H9 (cell line): ENCODE data around the gene SOX12. TPM values are rescaled to one million over a fixed set of nuclear protein-coding genes. Genes with fewer than 3 reads are reported as not detected.

Experiments
- DNase-seq: peaks from one replicate; pipeline ENCODE4 v3.0.0-alpha.2; 2017
- H2AFZ ChIP-seq: one replicate; pipeline ENCODE4 v1.6.1; 2013; ENCODE audit warnings: mild to moderate bottlenecking, low read length, control low read depth, moderate library complexity
- H2AK5ac ChIP-seq: 2 replicates; pipeline ENCODE4 v1.6.1; 2013; ENCODE audit warnings: low read length, control low read depth, mixed read lengths; ENCODE audit not compliant: insufficient read length
- H2BK120ac ChIP-seq: one replicate; pipeline ENCODE4 v1.6.1; 2013; ENCODE audit warnings: low read depth, mild to moderate bottlenecking, low read length, control low read depth, inconsistent platforms; ENCODE audit not compliant: poor library complexity, severe bottlenecking
- H2BK12ac ChIP-seq: 2 replicates; pipeline ENCODE4 v1.6.1; 2013; ENCODE audit warnings: low read length, control low read depth, mixed read lengths, low read depth; ENCODE audit not compliant: insufficient read length
- H2BK15ac ChIP-seq: 2 replicates; pipeline ENCODE4 v1.6.1; 2013; ENCODE audit warnings: low read depth, low read length, control low read depth
- H2BK20ac ChIP-seq: one replicate; pipeline ENCODE4 v1.6.1; 2013; ENCODE audit warnings: low read depth, mild to moderate bottlenecking, low read length, control low read depth, inconsistent platforms; ENCODE audit not compliant: poor library complexity, severe bottlenecking
- H2BK5ac ChIP-seq: 2 replicates; pipeline ENCODE4 v1.6.1; 2013; ENCODE audit warnings: low read length, control low read depth, mixed read lengths; ENCODE audit not compliant: insufficient read length
- H3K14ac ChIP-seq: 2 replicates; pipeline ENCODE4 v1.6.1; 2013; ENCODE audit warnings: low read length, control low read depth; ENCODE audit not compliant: insufficient read depth
- H3K18ac ChIP-seq: 2 replicates; pipeline ENCODE4 v1.6.1; 2013; ENCODE audit warnings: low read depth, mild to moderate bottlenecking, mixed read lengths, low read length, control low read depth; ENCODE audit not compliant: insufficient read length
- H3K23ac ChIP-seq: 2 replicates; pipeline ENCODE4 v1.6.1; 2013; ENCODE audit warnings: low read length, control low read depth, mixed read lengths, low read depth; ENCODE audit not compliant: insufficient read length
- H3K23me2 ChIP-seq: 2 replicates; pipeline ENCODE4 v1.6.1; 2013; ENCODE audit warnings: low read depth, mild to moderate bottlenecking, mixed read lengths, low read length, control low read depth; ENCODE audit not compliant: insufficient read length, poor library complexity, severe bottlenecking
- H3K27ac ChIP-seq: 2 replicates; pipeline ENCODE4 v1.5.1; 2013; ENCODE audit warnings: low read length, control low read depth, mixed read lengths, low read depth; ENCODE audit not compliant: insufficient read length
- H3K27me3 ChIP-seq: 2 replicates; pipeline ENCODE4 v1.6.1; 2013; ENCODE audit warnings: low read length, control low read depth, inconsistent platforms; ENCODE audit not compliant: insufficient read depth
- H3K4ac ChIP-seq: 2 replicates; pipeline ENCODE4 v1.6.1; 2013; ENCODE audit warnings: low read depth, mild to moderate bottlenecking, control low read depth, inconsistent platforms, low read length, moderate library complexity
- H3K4me1 ChIP-seq: 2 replicates; pipeline ENCODE4 v1.6.1; 2013; ENCODE audit warnings: low read length, control low read depth, inconsistent platforms; ENCODE audit not compliant: insufficient read depth
- H3K4me2 ChIP-seq: 2 replicates; pipeline ENCODE4 v1.6.1; 2013; ENCODE audit warnings: low read length, control low read depth, mixed read lengths; ENCODE audit not compliant: insufficient read length, insufficient read depth
- H3K56ac ChIP-seq: 2 replicates; pipeline ENCODE4 v1.6.1; 2013; ENCODE audit warnings: low read depth, mild to moderate bottlenecking, mixed read lengths, low read length, control low read depth; ENCODE audit not compliant: insufficient read length
- H3K79me1 ChIP-seq: 2 replicates; pipeline ENCODE4 v1.6.1; 2013; ENCODE audit warnings: low read depth, mild to moderate bottlenecking, moderate library complexity, low read length, control low read depth, inconsistent platforms; ENCODE audit not compliant: insufficient read depth, poor library complexity, severe bottlenecking
- H3K79me2 ChIP-seq: 2 replicates; pipeline ENCODE4 v1.6.1; 2013; ENCODE audit warnings: low read length, control low read depth, inconsistent platforms; ENCODE audit not compliant: insufficient read depth
- H3K9ac ChIP-seq: 2 replicates; pipeline ENCODE4 v1.6.1; 2013; ENCODE audit warnings: low read length, control low read depth, mixed read lengths; ENCODE audit not compliant: insufficient read length; ENCODE audit errors: extremely low read depth
- H3K9me3 ChIP-seq: one replicate; pipeline ENCODE4 v1.6.1; 2013; ENCODE audit warnings: low read depth, low read length, inconsistent platforms; ENCODE audit not compliant: control insufficient read depth
- H3T11ph ChIP-seq: one replicate; pipeline ENCODE4 v1.6.1; 2013; ENCODE audit warnings: mild to moderate bottlenecking, low read length, control low read depth, inconsistent platforms
- H4K20me1 ChIP-seq: one replicate; pipeline ENCODE4 v1.6.1; 2013; ENCODE audit not compliant: control insufficient read depth, insufficient read length, insufficient read depth
- H4K5ac ChIP-seq: 2 replicates; pipeline ENCODE4 v1.6.1; 2013; ENCODE audit warnings: low read depth, mild to moderate bottlenecking, mixed read lengths, low read length, control low read depth; ENCODE audit not compliant: insufficient read length
- H4K8ac ChIP-seq: replicated peaks from 2 replicates; pipeline ENCODE4 v1.6.1; 2013; ENCODE audit warnings: low read length, control low read depth, mixed read lengths, low read depth; ENCODE audit not compliant: insufficient read length
- H4K91ac ChIP-seq: 2 replicates; pipeline ENCODE4 v1.6.1; 2013; ENCODE audit warnings: low read depth, mild to moderate bottlenecking, moderate library complexity, mixed read lengths, low read length, control low read depth; ENCODE audit not compliant: insufficient read length
- H3K27ac Mint-ChIP-seq, 3 experiments: 2 replicates in 2 of 3; 3 replicates in 1 of 3; pipeline ENCODE4 v1.8.0; 2020 to 2021; ENCODE audit warnings: mixed read lengths in 3 of 3, mild to moderate bottlenecking in 1 of 3, moderate library complexity in 1 of 3
- H3K27me3 Mint-ChIP-seq: 2 replicates; pipeline ENCODE4 v1.8.0; 2021; ENCODE audit warnings: low read depth, mild to moderate bottlenecking, moderate library complexity, mixed read lengths
- H3K36me3 Mint-ChIP-seq, 3 experiments: 2 replicates in 2 of 3; 3 replicates in 1 of 3; pipeline ENCODE4 v1.8.0; 2020 to 2021; ENCODE audit warnings: low read depth in 3 of 3, mixed read lengths in 3 of 3; ENCODE audit not compliant: insufficient read depth in 1 of 3
- H3K4me1 Mint-ChIP-seq, 2 experiments: 2 replicates each; pipeline ENCODE4 v1.8.0; 2020; ENCODE audit warnings: mixed read lengths in 2 of 2
- H3K4me3 Mint-ChIP-seq, 2 experiments: 2 replicates in 1 of 2; 3 replicates in 1 of 2; pipeline ENCODE4 v1.8.0; 2020 to 2021; ENCODE audit warnings: mild to moderate bottlenecking in 2 of 2, mixed read lengths in 2 of 2, moderate library complexity in 1 of 2
- H3K9me3 Mint-ChIP-seq, 2 experiments: 2 replicates in 1 of 2; 3 replicates in 1 of 2; pipeline ENCODE4 v1.8.0; 2020; ENCODE audit warnings: mild to moderate bottlenecking in 2 of 2, mixed read lengths in 2 of 2, moderate library complexity in 1 of 2
- WGBS: extraction: QIAGEN DNeasy Blood & Tissue Kit; methylation state at CpG from one replicate; pipeline ENCODE4 v1.1.7; 2013; ENCODE audit warnings: missing lambda C conversion rate, low lambda C conversion rate, mixed read lengths; ENCODE audit not compliant: insufficient read length; ENCODE audit errors: extremely low coverage; 5-methylcytosine and 5-hydroxymethylcytosine counted together
- total RNA-seq: library from RNA; stranded (reverse); gene quantifications from 2 replicates; pipeline ENCODE4 v1.2.1, GENCODE V29; 2021
- TF ChIP-seq, protein P1 (sequence below): fragments of 200-600 bp; sonication (generic); conservative IDR thresholded peaks from 3 replicates; pipeline ENCODE4 v1.8.0; 2021; ENCODE audit warnings: antibody characterized with exemption, mild to moderate bottlenecking

SOX12 gene
- total RNA-seq, 1 experiment from 2014 or later, result 54.4 TPM

DNA sequence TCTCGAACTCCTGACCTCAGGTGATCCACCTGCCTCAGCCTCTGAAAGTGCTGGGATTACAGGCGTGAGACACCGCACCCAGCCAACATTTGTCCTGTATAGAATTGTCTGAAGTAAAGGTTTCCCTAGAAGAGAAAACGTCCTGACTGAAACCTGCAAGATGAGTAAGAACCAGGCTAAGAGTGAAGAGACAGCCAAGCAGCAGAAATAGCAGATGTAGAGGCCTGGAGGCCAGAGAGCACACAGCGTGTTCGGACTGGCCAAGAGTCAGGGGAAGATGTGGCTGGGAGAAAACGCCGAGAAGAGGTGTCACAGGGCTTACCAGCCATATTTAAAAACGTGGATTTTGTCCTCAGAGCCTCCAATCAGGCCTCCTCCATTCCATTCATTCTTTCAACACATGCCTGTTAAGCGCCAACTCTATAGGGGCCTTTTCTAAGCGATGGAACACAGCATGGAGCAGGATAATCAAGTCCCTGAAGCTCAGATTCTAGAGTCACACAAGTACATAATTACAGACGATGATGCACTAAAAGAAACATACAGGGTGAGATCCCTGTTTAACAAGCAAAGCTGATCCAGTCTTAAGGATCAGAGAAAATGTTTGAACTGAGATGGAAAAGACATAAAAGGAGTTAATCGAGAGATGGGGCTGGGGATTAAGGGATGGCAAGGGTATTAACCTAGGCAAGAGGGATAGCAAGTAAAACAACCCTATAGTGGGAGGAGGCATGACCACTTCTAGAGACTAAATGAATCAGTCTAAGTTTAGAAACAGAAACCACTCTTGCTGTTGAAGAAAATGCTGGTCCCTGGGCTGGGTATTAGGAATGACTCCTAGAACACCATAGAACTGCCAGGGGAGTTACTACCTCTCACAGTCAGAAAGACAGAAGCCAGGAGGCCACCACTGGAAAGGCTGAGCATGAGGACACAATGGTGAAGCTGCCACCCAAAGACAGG lies 23.2 kb upstream of the SOX12 start:
- H3K79me1 ChIP-seq, result no peaks in the 10 kb centered on the region
- TF ChIP-seq, protein P1, sequence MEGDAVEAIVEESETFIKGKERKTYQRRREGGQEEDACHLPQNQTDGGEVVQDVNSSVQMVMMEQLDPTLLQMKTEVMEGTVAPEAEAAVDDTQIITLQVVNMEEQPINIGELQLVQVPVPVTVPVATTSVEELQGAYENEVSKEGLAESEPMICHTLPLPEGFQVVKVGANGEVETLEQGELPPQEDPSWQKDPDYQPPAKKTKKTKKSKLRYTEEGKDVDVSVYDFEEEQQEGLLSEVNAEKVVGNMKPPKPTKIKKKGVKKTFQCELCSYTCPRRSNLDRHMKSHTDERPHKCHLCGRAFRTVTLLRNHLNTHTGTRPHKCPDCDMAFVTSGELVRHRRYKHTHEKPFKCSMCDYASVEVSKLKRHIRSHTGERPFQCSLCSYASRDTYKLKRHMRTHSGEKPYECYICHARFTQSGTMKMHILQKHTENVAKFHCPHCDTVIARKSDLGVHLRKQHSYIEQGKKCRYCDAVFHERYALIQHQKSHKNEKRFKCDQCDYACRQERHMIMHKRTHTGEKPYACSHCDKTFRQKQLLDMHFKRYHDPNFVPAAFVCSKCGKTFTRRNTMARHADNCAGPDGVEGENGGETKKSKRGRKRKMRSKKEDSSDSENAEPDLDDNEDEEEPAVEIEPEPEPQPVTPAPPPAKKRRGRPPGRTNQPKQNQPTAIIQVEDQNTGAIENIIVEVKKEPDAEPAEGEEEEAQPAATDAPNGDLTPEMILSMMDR, result no peak
- no peak overlapping the region for H3K4me2 ChIP-seq
- no peak for DNase-seq
- no peak overlapping the region for H2BK12ac ChIP-seq
- no peak overlapping the region for H3K9ac ChIP-seq
- H2BK120ac ChIP-seq, result no peak overlapping the region
- no peak overlapping the region for H4K5ac ChIP-seq
- H3K4me1 ChIP-seq, result peaks cover 10% of the 10 kb centered on the region; the same call in 1 of the 2 replicates
- H3K56ac ChIP-seq, result no peak overlapping the region
- H3K4me3 Mint-ChIP-seq, result peak overlapping the region in 1 of 2 experiments; percentile 99; a peak in 3 of 5 replicates
- H3K9me3 Mint-ChIP-seq, result no peaks in the 10 kb centered on the region; a peak in 1 of 5 replicates
- no peak overlapping the region for H4K8ac ChIP-seq
- H3K23me2 ChIP-seq, result peaks cover 24% of the 10 kb centered on the region
- H3K27me3 ChIP-seq, result no peaks in the 10 kb centered on the region
- no peak overlapping the region for H3T11ph ChIP-seq
- H3K18ac ChIP-seq, result no peak overlapping the region
- no peak overlapping the region for H2BK20ac ChIP-seq
- no peak overlapping the region for H3K4ac ChIP-seq
- no peak overlapping the region for H2BK15ac ChIP-seq
- H4K91ac ChIP-seq, result no peak overlapping the region
- no CpG with 5 or more reads among the region's 13 CpGs for WGBS
- no peak overlapping the region for H3K23ac ChIP-seq
- H2AFZ ChIP-seq, result no peak overlapping the region
- no peak overlapping the region for H2AK5ac ChIP-seq
- H4K20me1 ChIP-seq, result no peaks in the 10 kb centered on the region
- peaks cover 41 to 44% of the 10 kb centered on the region in 2 experiments for H3K4me1 Mint-ChIP-seq
- no peak overlapping the region for H3K27ac ChIP-seq
- H2BK5ac ChIP-seq, result no peak overlapping the region
- peaks cover 10% of the 10 kb centered on the region for H3K27me3 Mint-ChIP-seq
- peak overlapping the region in 2 of 3 experiments; percentile 42 to 94; a peak in 3 of 7 replicates for H3K27ac Mint-ChIP-seq
- H3K79me2 ChIP-seq, result peaks cover 17% of the 10 kb centered on the region; the same call in 1 of the 2 replicates
- H3K14ac ChIP-seq, result no peak overlapping the region
- no peaks in the 10 kb centered on the region for H3K9me3 ChIP-seq
- peaks cover 14 to 17% (median 15%) of the 10 kb centered on the region in 3 experiments for H3K36me3 Mint-ChIP-seq
